D341Med (cell line): ENCODE measurements around the gene CNKSR3.

Experiments
- DNase-seq: peaks from one replicate; pipeline ENCODE4 v3.0.0; 2012; ENCODE audit warnings: low spot score

Gene CNKSR3

DNA sequence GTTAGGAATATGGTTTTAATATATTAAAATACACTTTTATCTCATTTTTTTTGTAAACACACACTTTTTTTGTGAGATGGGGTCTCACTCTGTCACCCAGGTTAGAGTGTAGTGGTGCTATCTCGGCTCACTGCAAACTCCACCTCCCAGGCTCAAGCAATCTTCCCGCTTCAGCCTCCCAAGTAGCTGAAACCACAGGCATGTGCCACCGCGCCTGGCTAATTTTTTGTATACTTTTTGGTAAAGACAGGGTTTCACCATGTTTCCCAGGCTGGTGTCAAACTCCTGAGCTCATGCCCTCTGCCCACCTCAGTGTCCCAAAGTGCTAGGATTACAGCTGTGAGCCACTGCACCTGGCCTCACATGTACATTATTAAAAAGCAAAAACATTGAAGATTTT lies 164.7 kb downstream of the CNKSR3 start:
- DNase-seq: no peak

DNA sequence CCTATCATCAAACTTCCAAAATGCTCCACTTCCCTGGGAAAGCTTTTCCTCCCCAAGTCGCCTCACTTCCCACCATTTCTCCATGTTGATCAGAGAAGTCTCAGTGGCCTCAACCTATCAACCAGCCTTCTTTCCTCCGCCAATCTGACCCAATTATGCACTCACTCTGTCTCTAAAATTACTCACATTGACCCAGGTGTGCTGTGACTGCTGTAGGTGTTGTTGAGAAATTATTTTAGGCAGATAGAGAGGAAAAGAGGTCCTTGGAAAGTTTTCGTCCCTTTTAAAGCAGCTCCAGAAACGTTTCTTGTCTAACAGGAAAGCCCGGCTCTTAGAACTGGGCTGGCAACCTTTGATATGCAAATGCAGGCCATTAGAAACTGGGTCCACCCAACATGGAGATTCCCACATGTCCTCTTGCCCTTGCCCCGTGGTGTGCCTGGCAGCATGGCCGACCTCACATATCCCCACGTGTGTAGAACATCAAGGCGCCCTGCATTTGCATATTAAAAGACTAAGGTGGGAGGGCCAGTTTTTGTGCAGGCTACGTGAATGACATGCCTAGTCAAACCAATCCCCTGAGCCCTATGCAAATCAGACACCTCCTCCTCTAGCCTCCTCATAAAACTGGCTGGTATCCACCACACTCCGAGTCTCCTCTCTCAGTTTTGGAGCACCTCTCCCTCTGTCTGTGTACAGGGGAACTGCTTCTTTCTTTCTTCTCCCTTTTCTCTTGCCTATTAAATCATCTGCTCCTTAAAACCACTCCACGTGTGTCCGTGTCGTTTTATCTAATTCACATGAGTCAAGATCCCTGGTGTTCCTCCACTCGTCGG lies 166.8 kb downstream of the CNKSR3 start:
- DNase-seq: no peak

GRCh38 chr6:154341871-154342270 lies 168.6 kb downstream of the CNKSR3 start:
- DNase-seq: no peak

- no peak for DNase-seq
Measured at GRCh38 chr6:154341336-154341735, 169.1 kb downstream of the CNKSR3 start.
